Measurements from ENCODE around the gene PRRG4.
"Not testable (repeated sequence)": the region's sequence is repeated elsewhere in the genome, so short reads cannot be mapped to it uniquely, and the experiment has no call there.

The PRRG4 gene

DNA sequence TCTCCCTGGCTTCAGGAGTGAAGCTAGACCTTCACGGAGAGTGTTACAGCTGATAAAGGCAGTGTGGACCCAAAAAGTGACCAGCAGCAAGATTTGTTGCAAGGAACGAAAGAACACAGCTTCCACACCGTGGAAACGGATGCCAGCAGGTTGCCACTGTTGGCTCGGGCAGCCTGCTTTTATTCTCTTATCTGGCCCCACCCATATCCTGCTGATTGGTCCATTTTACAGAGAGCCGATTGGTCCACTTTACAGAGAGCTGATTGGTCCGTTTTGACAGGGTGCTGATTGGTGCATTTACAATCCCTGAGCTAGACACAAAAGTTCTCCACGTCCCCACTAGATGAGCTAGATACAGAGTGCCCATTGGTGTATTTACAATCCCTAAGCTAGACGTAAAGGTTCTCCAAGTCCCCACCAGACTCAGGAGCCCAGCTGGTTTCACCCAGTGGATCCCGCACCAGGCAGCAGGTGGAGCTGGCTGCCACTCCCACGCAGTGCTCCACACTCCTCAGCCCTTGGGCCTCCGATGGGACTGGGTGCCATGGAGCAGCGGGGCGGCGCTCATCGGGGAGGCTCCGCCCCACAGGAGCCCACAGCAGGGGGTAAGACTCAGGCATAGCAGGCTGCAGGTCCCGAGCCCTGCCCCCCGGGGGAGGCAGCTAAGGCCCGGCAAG, 58.1 kb downstream of the PRRG4 start:
- not testable (repeated sequence) for DNase-seq

GRCh38 chr11:32888384-32888710, 58.6 kb downstream of the PRRG4 start:
- DNase-seq: not testable (repeated sequence)

DNA sequence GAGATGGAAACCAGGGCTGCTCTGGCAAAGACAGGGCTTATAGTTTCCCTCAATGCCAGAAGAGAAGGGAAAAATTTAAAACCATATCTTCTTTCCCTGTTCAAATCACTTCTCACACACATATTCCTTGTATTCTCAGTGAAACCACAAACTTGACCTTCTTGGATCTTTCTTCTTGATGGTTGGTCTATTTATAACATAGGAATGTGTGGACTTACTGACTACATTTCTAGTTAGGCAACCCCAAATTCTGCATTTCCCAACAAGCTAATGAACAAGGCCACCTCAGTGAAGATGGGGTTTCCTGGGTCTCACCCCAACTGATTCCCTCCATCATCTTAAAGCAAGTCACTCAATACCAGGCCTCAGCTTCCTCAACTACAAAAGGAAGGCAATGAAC, 59.1 kb downstream of the PRRG4 start:
- DNase-seq: no peak

DNA sequence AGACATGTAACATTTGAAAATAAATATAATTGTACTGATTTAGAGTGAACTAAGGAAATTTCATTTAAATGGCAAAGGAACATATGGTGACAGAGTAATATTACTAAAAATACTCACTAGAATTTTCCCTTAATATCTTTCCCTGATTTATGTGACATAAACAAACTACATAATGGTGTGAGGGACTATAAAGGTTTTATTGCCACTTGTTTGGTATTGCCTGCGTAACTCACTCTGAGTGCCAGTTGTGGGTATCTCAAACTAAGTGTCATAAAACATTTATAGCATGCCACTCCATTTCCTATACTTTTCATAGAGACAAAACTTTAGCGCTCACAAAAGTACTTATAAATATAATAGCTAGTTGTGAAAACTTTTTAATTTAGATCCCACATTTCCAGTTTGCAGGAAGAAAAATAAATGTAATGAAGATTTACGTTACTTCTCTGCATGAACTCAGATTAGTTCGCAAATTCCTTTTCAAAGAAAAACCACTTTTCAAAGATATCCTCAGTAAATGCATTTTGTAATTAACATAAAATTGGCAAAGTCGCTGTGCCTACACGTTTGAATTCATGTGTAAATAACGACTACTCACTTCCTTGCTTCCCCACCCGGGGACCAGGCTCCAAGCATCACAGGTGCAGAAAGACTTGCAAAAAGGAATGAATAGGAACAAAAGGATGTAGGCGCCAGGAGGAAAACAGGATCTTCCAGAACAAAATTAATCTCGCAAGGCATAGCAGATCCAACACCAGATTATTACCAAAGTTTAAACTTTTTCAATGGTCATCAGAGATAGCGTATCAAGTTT, 61.3 kb downstream of the PRRG4 start:
- DNase-seq: no peak

- peak; percentile 60 for DNase-seq
These were observed 62.1 kb downstream of the PRRG4 start for GRCh38 chr11:32891657-32892354.

DNA sequence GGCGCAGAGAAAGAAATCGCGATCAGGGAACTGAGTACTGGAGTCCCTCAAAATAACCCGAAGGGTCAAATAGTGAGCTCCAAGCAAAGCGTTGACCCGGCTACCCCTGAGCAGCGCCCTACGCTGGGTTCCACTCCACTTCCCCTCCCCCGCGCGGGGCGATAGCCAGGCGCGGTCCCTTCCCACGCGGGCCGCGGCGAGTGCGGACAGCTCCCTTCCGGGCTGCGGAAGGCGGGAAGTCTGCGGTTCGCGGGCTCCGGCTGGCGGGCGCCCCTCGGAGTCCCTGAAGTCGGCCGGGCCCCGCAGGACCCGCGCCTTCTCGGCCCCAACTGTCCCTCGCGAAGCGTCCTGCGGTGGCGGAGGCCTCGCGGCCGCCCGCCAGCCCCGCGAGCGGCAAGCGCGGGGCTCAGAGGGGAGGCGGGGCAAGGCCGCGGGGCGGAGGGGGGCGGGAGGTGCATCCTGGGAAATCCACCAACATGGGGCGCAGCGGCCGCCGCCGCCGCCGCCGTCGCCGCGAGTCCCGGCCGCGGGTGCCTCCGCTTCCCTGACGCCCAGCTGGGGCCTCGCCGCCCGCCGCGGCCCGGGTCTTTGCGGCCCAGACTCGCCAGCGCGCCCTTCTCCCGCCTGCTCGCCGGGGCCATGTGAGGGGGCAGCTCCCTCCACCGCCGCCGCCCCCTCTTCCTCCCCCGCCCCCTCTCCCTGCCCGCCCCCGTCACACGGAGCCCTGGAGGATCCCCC, 62.8 kb downstream of the PRRG4 start, which contains the start of gene QSER1:
TSS of gene QSER1 (plus strand) at position 457 of the 738 bp plus-strand sequence. CDS start 315 bp downstream, outside the sequence.
- peak; percentile 82 for DNase-seq

GRCh38 chr11:32893093-32893342, 63.3 kb downstream of the PRRG4 start:
- no peak for DNase-seq

DNA sequence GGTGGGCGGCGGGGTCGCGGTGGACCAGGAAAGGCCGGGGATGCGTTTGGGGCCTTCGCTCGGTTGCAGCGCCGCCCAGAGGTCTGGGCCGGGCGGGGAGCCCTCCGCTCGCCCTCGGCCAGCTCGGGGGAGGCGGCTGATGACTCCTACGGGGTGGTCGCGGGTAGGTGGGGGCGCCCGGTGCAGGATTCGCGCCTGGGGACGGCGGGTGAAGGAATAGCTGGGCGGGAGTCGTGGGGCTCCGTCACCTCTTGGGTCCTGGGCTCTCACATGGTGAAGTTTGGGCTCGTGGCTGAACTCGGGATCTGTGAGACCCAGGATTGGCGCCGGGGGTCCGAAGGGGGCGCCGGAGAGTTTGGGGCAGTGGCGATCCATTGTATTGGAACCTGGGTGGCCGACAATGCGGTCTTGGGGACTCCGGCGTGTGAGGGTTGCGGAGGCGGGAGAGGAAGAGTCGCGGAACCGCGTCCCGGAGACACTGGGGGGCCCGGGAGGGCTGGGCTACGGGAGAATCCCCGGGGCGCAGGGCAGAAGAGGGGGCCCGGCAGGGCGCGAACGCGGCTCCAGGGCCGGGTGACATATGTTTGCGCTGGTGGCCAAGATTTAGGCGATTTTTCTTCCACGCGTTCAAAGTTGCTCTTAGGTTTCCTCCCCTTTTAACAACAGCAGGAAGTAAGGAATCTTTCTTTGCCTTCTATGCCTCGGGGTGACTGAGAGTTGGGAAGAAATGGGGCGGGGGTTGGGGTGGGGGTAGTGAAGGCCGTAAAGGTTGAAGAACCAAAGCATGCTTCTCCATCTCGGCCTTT, 63.8 kb downstream of the PRRG4 start:
- peak; percentile 66 for DNase-seq

DNA sequence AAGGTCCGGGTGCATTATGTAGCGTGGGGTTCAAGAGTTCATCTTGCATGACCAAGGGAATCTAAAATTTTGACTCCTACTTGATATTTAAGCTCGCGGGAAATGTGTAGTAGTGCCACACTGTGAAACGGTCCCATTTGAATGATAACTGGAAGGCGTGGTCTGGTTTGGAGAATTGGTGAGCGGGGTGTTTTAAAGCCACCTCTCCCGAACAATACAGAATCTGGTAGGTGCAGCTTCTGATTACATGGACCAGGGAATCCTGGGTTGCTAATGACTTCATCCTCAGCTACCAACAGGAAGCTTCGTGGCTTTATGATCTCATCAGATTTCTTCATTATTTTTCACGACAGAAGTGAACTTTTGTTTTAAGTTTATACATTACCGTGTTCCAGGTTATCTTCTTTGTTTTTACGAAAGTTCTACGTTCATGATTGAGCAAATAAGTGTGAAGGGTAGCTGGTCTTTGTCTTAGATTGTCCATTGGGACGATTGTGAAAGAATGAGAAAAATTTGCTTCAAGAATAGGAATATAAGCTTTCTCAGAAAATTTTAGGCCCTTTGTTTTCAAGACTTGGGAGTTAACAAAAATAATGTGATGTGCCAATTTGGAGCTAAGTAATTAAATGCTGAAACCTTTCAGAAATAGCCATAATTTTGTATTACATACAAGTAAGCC, 64.6 kb downstream of the PRRG4 start:
- DNase-seq: peak; percentile 91

- no peak for DNase-seq
These were observed 65.2 kb downstream of the PRRG4 start for GRCh38 chr11:32894921-32895320.

- DNase-seq: no peak
These were observed 65.7 kb downstream of the PRRG4 start for GRCh38 chr11:32895471-32895870.

- DNase-seq: no peak
These were observed 67.4 kb downstream of the PRRG4 start for GRCh38 chr11:32897103-32897502.

DNA sequence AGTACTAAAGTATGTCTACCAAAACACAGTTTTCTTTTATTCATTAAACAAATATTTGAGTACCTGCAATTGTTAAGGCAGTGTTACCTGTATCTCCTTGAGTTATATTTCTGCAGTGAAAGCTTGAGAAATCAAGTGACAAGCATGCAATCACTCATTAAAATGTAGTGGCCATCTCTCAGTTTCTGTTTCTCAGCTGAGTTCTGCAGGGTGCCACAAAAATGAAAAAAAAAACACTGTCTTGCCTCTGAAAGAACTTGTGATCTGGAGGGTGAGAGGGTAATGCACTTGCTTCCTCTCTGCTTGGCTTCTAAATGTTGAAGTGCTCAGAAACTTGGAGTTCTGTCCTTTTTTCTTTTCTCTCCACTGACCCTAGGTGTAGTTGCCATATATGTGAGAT, 69.7 kb downstream of the PRRG4 start:
- DNase-seq: no peak

DNA sequence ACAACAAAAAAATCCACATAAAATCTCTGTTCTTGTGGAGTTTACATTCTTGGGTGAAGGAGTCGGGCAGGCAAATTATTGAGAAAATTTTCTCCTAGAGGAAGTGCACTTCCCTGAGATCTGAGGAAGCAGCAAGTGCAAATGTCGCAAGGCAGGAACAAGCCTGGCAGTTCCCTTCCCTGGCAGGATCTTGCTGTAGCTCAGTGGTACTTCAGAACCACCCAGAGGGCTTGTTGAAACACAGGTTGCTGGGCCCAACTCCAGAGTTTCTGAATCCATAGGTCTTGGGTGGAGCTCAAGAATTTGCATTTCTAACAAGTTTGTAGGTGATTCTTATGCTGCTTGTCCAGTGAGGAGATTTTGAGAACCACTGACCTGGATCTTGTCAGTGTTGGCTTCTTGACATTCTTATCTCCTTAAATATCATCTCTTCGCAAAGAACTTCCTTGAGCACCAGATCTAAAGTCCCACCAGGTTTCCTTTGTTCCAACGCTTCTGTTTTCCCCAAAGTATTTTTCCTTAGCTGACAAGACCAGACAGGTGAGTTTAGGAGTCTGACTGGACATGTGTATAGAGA, 72.5 kb downstream of the PRRG4 start:
- no peak for DNase-seq

DNA sequence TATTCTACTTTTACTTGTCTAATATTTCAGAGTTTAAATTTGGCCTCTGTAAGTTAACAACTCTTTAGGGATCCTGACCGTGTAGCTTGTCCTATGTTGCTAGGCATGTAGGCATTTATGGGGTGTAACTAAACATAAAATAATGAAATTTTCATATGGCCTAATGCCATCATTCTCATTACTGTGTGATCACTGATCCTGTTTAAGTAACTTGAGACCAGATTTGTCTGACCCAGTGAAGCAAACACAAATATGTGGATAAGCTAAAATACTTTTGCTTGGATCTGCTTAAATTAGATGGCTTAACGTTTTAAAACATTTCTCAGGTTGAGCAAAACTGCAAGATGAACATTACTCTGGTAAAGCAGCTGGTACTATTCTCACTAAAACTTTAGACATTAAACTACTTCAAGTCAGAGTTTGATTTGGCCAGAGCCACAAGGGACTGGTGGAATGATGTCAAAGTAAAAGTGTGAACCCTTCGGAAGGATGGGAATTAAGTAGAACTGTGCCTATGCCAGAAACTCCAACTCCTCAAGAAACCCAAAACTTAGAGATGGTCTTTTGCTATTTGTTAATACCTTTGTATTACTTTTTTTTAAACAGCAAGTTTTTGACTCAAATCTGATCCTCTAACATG, 75.4 kb downstream of the PRRG4 start:
- DNase-seq: no peak
